K562 (cell line): Measurements from ENCODE around the gene SMIM29. TPM values are rescaled to one million over a fixed set of nuclear protein-coding genes. Genes with fewer than 3 reads are reported as not detected.
A peak's percentile ranks its signal among the peaks of the same experiment; 100 is the strongest.

Experiments
- DPF2 ChIP-seq: fragments of 450-650 bp; IDR thresholded peaks from 2 replicates; pipeline ENCODE4 v1.6.1; 2016
- HMG20B ChIP-seq: fragments of 250-450 bp; sonication (Bioruptor Pico); IDR thresholded peaks from 2 replicates; pipeline ENCODE4 v1.5.0; 2021; ENCODE audit warnings: mild to moderate bottlenecking
- RBM14 ChIP-seq: fragments of 200-400 bp; formaldehyde crosslinking; IDR thresholded peaks from 2 replicates; pipeline ENCODE4 v1.6.1; 2018; ENCODE audit warnings: low read depth, mild to moderate bottlenecking, low read length, moderate library complexity, borderline replicate concordance; ENCODE audit not compliant: insufficient read depth
- RBM17 ChIP-seq: fragments of 200-400 bp; formaldehyde crosslinking; IDR thresholded peaks from 2 replicates; pipeline ENCODE4 v1.6.1; 2017; ENCODE audit warnings: low read depth, mild to moderate bottlenecking, low read length, borderline replicate concordance
- RCOR1 ChIP-seq, 2 experiments: IDR thresholded peaks; 2 replicates each; pipeline ENCODE4 v1.6.1; 2012; ENCODE audit warnings: low read depth in 2 of 2, low read length in 2 of 2, borderline replicate concordance in 1 of 2, improper control_type of control experiment in 1 of 2
- STAT5A ChIP-seq: IDR thresholded peaks from 2 replicates; pipeline ENCODE4 v1.6.1; 2012; ENCODE audit warnings: low read length, inconsistent platforms, borderline replicate concordance
- ZBTB40 ChIP-seq, 2 experiments: fragments of 450-650 bp in 1 of 2; sonication (generic) in 1 of 2; formaldehyde crosslinking in 1 of 2; IDR thresholded peaks; 2 replicates each; pipeline versions ENCODE4 v1.7.1 to v1.9.0; 2016 to 2022; ENCODE audit warnings: inconsistent platforms in 1 of 2, mild to moderate bottlenecking in 1 of 2, missing genetic modification reagents in 1 of 2
- ZEB2 ChIP-seq: fragments of 450-650 bp; IDR thresholded peaks from 2 replicates; pipeline ENCODE4 v1.6.1; 2016
- ZHX1 ChIP-seq: fragments of 150-350 bp; conservative IDR thresholded peaks from 2 replicates; pipeline ENCODE4 v1.6.1; 2014; ENCODE audit warnings: low read length
- ZNF347 ChIP-seq: fragments of 450-650 bp; formaldehyde crosslinking; IDR thresholded peaks from 2 replicates; pipeline ENCODE4 v1.4.0; 2020; ENCODE audit warnings: low read depth, mild to moderate bottlenecking, moderate library complexity
- ZNF41 ChIP-seq: fragments of 250-450 bp; sonication (Bioruptor Pico); conservative IDR thresholded peaks from 2 replicates; pipeline ENCODE4 v1.4.0; 2020; ENCODE audit warnings: mild to moderate bottlenecking
- ZNF740 ChIP-seq, 3 experiments: fragments of 200-800 bp in 1 of 3; sonication (Bioruptor generic) in 1 of 3; sonication (generic) in 1 of 3; formaldehyde crosslinking in 1 of 3; IDR thresholded peaks; 2 replicates each; pipeline versions ENCODE4 v1.6.1 to v1.8.0; 2016 to 2022; ENCODE audit warnings: mild to moderate bottlenecking in 2 of 3, missing compliant biosample characterization in 2 of 3, missing genetic modification characterization in 2 of 3, missing genetic modification reagents in 1 of 3
- polyA plus RNA-seq, 8 experiments: library from polyadenylated mRNA; depleted of rRNA in 4 of 8; stranded (reverse) in 5 of 8; unstranded in 3 of 8; fragments of >200 nt; fragmentation: Nextera tagmentation in 2 of 8; fragmentation: Illumina TruSeq in 1 of 8; extraction: Ambion mirVana in 2 of 8; extraction: Trizol in 1 of 8; gene quantifications; 2 replicates each; pipeline versions ENCODE4 v1.2.1 to v1.2.3, GENCODE V29; 2011 to 2014; ENCODE audit warnings: inconsistent platforms in 1 of 8, missing spikeins in 1 of 8
- total RNA-seq, 7 experiments: library from RNA; depleted of rRNA in 6 of 7; stranded (reverse); fragments of >200 nt in 6 of 7; fragmentation: Illumina TruSeq in 2 of 7; extraction: Trizol in 2 of 7; gene quantifications; 2 replicates each; pipeline versions ENCODE4 v1.2.1 to v1.2.3, GENCODE V29; 2011 to 2021; ENCODE audit warnings: low replicate concordance in 1 of 7

The SMIM29 gene
- total and polyA plus RNA-seq, 9 of the 15 experiments (the other 6 are each of a cell fraction or from before 2014, with no cell fraction given) = 6.5 to 36.7 (median 20.9) TPM

- TF ChIP-seq ZNF347 (CRISPR knock-in tag) = no peak
- no peak for TF ChIP-seq STAT5A
- no peak for TF ChIP-seq DPF2
- peak; percentile 65 for TF ChIP-seq ZBTB40 (IDR thresholded peaks at IDR 0.05)
- no peak for TF ChIP-seq ZBTB40 (CRISPR knock-in tag; IDR thresholded peaks at IDR 0.05)
- no peak for TF ChIP-seq ZHX1
- TF ChIP-seq RCOR1 (IDR thresholded peaks at IDR 0.05; ENCODE audit: borderline replicate concordance in 1 of 2, low read depth in 2 of 2, low read length in 2 of 2) = peak in 1 of 2 experiments; percentile 14; a peak in 1 of 4 replicates
- TF ChIP-seq ZEB2 = no peak
- TF ChIP-seq RBM17 = no peak
- TF ChIP-seq RBM14 = no peak
- no peak for TF ChIP-seq HMG20B (CRISPR knock-in tag)
- no peak for TF ChIP-seq ZNF41 (CRISPR knock-in tag)
- peak; percentile 79; the same call in 1 of the 2 replicates for TF ChIP-seq ZNF740 (CRISPR knock-in tag; IDR thresholded peaks at IDR 0.05)
- peak in 1 of 2 experiments; percentile 83; a peak in 1 of 4 replicates for TF ChIP-seq ZNF740 (tag; IDR thresholded peaks at IDR 0.05)
Measured at GRCh38 chr6:34248727-34249468, at the start of gene SMIM29 (continued).
